GM23338 (cell line): ENCODE data around the gene ZSCAN5C. TPM values are rescaled to one million over a fixed set of nuclear protein-coding genes. Genes with fewer than 3 reads are reported as not detected.

Experiments used
- ATAC-seq: fragments of 200-7000 bp; cut with Tn5 transposase; 3 replicates; pipeline ENCODE4 v1.9.1; 2020
- DNase-seq: peaks from one replicate; pipeline ENCODE4 v3.0.0-alpha.2; 2015; ENCODE audit warnings: low spot score
- H2AFZ ChIP-seq: fragments of 200-600 bp; sonication (generic); 2 replicates; pipeline ENCODE4 v1.8.0; 2016; ENCODE audit warnings: antibody characterized with exemption, mild to moderate bottlenecking, moderate library complexity
- H3F3A ChIP-seq: fragments of 200-600 bp; sonication (generic); replicated peaks from 2 replicates; pipeline ENCODE4 v1.8.0; 2017; ENCODE audit warnings: antibody characterized with exemption, mixed run types, low read depth
- H3K27ac ChIP-seq: fragments of 200-600 bp; sonication (generic); 2 replicates; pipeline ENCODE4 v1.6.1; 2016; ENCODE audit warnings: low read depth
- H3K27me3 ChIP-seq: fragments of 200-600 bp; sonication (generic); 2 replicates; pipeline ENCODE4 v1.8.0; 2016; ENCODE audit warnings: mild to moderate bottlenecking, mixed run types, moderate library complexity; ENCODE audit not compliant: insufficient read depth
- H3K36me3 ChIP-seq: fragments of 200-600 bp; sonication (generic); 2 replicates; pipeline ENCODE4 v1.8.0; 2016; ENCODE audit warnings: mild to moderate bottlenecking; ENCODE audit not compliant: insufficient read depth
- H3K4me1 ChIP-seq: fragments of 200-600 bp; sonication (generic); 2 replicates; pipeline ENCODE4 v1.8.0; 2016; ENCODE audit warnings: mild to moderate bottlenecking, moderate library complexity; ENCODE audit not compliant: insufficient read depth
- H3K4me2 ChIP-seq: fragments of 200-600 bp; sonication (generic); 2 replicates; pipeline ENCODE4 v1.7.1; 2017; ENCODE audit warnings: mixed run types
- H3K4me3 ChIP-seq: fragments of 200-600 bp; sonication (generic); 2 replicates; pipeline ENCODE4 v1.6.1; 2016; ENCODE audit warnings: mixed run types
- H3K79me2 ChIP-seq: fragments of 200-600 bp; sonication (generic); replicated peaks from 2 replicates; pipeline ENCODE4 v1.8.0; 2017; ENCODE audit warnings: mild to moderate bottlenecking; ENCODE audit not compliant: insufficient read depth
- H3K9me2 ChIP-seq: fragments of 200-600 bp; sonication (generic); 2 replicates; pipeline ENCODE4 v1.8.0; 2017; ENCODE audit not compliant: insufficient read depth
- H4K20me1 ChIP-seq: fragments of 200-600 bp; sonication (generic); replicated peaks from 2 replicates; pipeline ENCODE4 v1.8.0; 2017; ENCODE audit warnings: mild to moderate bottlenecking; ENCODE audit not compliant: insufficient read depth
- H3K27ac Mint-ChIP-seq: 2 replicates; pipeline ENCODE4 v1.8.0; 2020; ENCODE audit warnings: inconsistent platforms, mild to moderate bottlenecking, moderate library complexity, mixed read lengths
- H3K27me3 Mint-ChIP-seq: 3 replicates; pipeline ENCODE4 v1.8.0; 2022; ENCODE audit warnings: low read depth, mild to moderate bottlenecking, moderate library complexity, mixed read lengths, inconsistent platforms; ENCODE audit not compliant: insufficient read depth, poor library complexity
- H3K36me3 Mint-ChIP-seq: 3 replicates; pipeline ENCODE4 v1.8.0; 2021; ENCODE audit warnings: low read depth, mild to moderate bottlenecking, inconsistent platforms, moderate library complexity, mixed read lengths
- H3K4me1 Mint-ChIP-seq: 3 replicates; pipeline ENCODE4 v1.8.0; 2020; ENCODE audit warnings: mild to moderate bottlenecking, inconsistent platforms, mixed read lengths
- H3K4me3 Mint-ChIP-seq: 3 replicates; pipeline ENCODE4 v1.8.0; 2021; ENCODE audit warnings: moderate library complexity, mild to moderate bottlenecking, inconsistent platforms, mixed read lengths
- H3K9me3 Mint-ChIP-seq: 3 replicates; pipeline ENCODE4 v1.8.0; 2020; ENCODE audit warnings: moderate library complexity, mild to moderate bottlenecking, inconsistent platforms, mixed read lengths
- CREB1 ChIP-seq: fragments of 250-450 bp; sonication (Bioruptor Pico); IDR thresholded peaks from 2 replicates; pipeline ENCODE4 v1.5.0; 2020; ENCODE audit warnings: low read depth, mild to moderate bottlenecking, moderate library complexity
- EZH2 ChIP-seq: fragments of 200-600 bp; sonication (generic); IDR thresholded peaks from one replicate; pipeline ENCODE4 v1.8.0; 2017; ENCODE audit warnings: antibody characterized with exemption, mild to moderate bottlenecking, low read depth; ENCODE audit not compliant: unreplicated experiment
- EZH2phosphoT487 ChIP-seq: fragments of 200-600 bp; sonication (generic); IDR thresholded peaks from one replicate; pipeline ENCODE4 v1.8.1; 2018; ENCODE audit warnings: antibody characterized with exemption; ENCODE audit not compliant: unreplicated experiment
- JUNB ChIP-seq: IDR thresholded peaks from one replicate; pipeline ENCODE4 v1.6.1; 2016; ENCODE audit warnings: antibody characterized with exemption; ENCODE audit not compliant: unreplicated experiment
- ZNF114 ChIP-seq: fragments of 250-450 bp; sonication (Bioruptor Pico); IDR thresholded peaks from 2 replicates; pipeline ENCODE4 v1.5.0; 2020; ENCODE audit warnings: mild to moderate bottlenecking, moderate library complexity
- ZNF331 ChIP-seq: fragments of 250-450 bp; sonication (Bioruptor Pico); IDR thresholded peaks from 2 replicates; pipeline ENCODE4 v1.5.0; 2020; ENCODE audit warnings: low read depth, mild to moderate bottlenecking, moderate library complexity
- ZNF462 ChIP-seq: fragments of 250-450 bp; sonication (Bioruptor Pico); IDR thresholded peaks from 2 replicates; pipeline ENCODE4 v1.5.0; 2020; ENCODE audit warnings: mild to moderate bottlenecking, moderate library complexity
- polyA plus RNA-seq: library from polyadenylated mRNA; unstranded; fragments of >200 nt; fragmentation: Nextera tagmentation; extraction: Ambion mirVana; gene quantifications from 2 replicates; pipeline ENCODE4 v1.2.1, GENCODE V29; 2016
- total RNA-seq: library from RNA; depleted of rRNA; stranded (reverse); fragments of >200 nt; shearing (Covaris generic); gene quantifications from 2 replicates; pipeline ENCODE4 v1.2.3, GENCODE V29; 2014
- TF ChIP-seq, protein P1 (sequence below), 2 experiments: fragments of 200-600 bp in 1 of 2; sonication (generic) in 1 of 2; conservative IDR thresholded peaks; 2 replicates each; pipeline versions ENCODE4 v1.5.1 to v1.6.1; 2016 to 2017; ENCODE audit warnings: antibody characterized with exemption in 2 of 2, low read depth in 2 of 2, mild to moderate bottlenecking in 2 of 2, moderate library complexity in 1 of 2
- TF ChIP-seq, protein P2 (sequence below): IDR thresholded peaks from one replicate; pipeline ENCODE4 v1.6.1; 2018; ENCODE audit warnings: antibody characterized with exemption; ENCODE audit not compliant: unreplicated experiment
- TF ChIP-seq, protein P3 (sequence below): IDR thresholded peaks from 2 replicates; pipeline ENCODE4 v1.6.1; 2016; ENCODE audit warnings: antibody characterized with exemption

The ZSCAN5C gene
- total and polyA plus RNA-seq, 2 experiments from 2014 or later = not detected

DNA sequence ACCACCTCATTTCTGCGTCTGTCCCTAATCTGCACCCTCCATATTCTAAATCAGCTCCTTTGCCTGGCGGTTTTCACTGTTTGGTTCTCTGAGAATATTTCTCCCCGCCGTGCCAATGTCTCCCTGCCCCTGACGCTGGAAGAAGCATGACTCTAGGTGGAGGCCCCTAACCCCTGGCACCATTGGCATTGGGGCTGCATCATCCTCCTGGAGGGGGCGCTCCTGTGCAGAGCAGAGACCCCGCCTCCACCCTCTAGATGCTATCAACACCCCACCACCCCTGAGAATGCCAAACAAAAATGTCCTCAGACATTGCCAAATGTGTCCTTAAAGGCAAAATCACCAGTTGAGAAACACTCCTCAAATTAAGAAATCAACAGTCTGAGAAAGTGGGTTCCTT lies 11.0 kb upstream of the ZSCAN5C start (continued):
- TF ChIP-seq, protein P1, sequence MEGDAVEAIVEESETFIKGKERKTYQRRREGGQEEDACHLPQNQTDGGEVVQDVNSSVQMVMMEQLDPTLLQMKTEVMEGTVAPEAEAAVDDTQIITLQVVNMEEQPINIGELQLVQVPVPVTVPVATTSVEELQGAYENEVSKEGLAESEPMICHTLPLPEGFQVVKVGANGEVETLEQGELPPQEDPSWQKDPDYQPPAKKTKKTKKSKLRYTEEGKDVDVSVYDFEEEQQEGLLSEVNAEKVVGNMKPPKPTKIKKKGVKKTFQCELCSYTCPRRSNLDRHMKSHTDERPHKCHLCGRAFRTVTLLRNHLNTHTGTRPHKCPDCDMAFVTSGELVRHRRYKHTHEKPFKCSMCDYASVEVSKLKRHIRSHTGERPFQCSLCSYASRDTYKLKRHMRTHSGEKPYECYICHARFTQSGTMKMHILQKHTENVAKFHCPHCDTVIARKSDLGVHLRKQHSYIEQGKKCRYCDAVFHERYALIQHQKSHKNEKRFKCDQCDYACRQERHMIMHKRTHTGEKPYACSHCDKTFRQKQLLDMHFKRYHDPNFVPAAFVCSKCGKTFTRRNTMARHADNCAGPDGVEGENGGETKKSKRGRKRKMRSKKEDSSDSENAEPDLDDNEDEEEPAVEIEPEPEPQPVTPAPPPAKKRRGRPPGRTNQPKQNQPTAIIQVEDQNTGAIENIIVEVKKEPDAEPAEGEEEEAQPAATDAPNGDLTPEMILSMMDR (conservative IDR thresholded peaks at IDR 0.05; ENCODE audit: low read depth in 2 of 2) = peak; percentile 56 to 60
- no peak for TF ChIP-seq EZH2

- Mint-ChIP-seq H3K9me3 (peaks cover 2% of the 10 kb centered on the region; the same call in 1 of the 3 replicates), H3K4me3 (no peak overlapping the region), H3K27me3 (peaks cover 12% of the 10 kb centered on the region), H3K36me3 (no peaks in the 10 kb centered on the region), H3K27ac (no peak overlapping the region), H3K4me1 (no peaks in the 10 kb centered on the region)
- Histone ChIP-seq H3K4me1 (no peaks in the 10 kb centered on the region), H3K4me2 (no peak overlapping the region), H3K4me3 (no peak overlapping the region), H3K27ac (no peak overlapping the region), H4K20me1 (no peaks in the 10 kb centered on the region), H3F3A (no peaks in the 10 kb centered on the region), H3K79me2 (no peaks in the 10 kb centered on the region), H2AFZ (no peak overlapping the region), H3K36me3 (no peaks in the 10 kb centered on the region), H3K27me3 (no peaks in the 10 kb centered on the region), H3K9me2 (no peaks in the 10 kb centered on the region)
- ATAC-seq (no peak), DNase-seq (no peak)
- TF ChIP-seq, protein P2, sequence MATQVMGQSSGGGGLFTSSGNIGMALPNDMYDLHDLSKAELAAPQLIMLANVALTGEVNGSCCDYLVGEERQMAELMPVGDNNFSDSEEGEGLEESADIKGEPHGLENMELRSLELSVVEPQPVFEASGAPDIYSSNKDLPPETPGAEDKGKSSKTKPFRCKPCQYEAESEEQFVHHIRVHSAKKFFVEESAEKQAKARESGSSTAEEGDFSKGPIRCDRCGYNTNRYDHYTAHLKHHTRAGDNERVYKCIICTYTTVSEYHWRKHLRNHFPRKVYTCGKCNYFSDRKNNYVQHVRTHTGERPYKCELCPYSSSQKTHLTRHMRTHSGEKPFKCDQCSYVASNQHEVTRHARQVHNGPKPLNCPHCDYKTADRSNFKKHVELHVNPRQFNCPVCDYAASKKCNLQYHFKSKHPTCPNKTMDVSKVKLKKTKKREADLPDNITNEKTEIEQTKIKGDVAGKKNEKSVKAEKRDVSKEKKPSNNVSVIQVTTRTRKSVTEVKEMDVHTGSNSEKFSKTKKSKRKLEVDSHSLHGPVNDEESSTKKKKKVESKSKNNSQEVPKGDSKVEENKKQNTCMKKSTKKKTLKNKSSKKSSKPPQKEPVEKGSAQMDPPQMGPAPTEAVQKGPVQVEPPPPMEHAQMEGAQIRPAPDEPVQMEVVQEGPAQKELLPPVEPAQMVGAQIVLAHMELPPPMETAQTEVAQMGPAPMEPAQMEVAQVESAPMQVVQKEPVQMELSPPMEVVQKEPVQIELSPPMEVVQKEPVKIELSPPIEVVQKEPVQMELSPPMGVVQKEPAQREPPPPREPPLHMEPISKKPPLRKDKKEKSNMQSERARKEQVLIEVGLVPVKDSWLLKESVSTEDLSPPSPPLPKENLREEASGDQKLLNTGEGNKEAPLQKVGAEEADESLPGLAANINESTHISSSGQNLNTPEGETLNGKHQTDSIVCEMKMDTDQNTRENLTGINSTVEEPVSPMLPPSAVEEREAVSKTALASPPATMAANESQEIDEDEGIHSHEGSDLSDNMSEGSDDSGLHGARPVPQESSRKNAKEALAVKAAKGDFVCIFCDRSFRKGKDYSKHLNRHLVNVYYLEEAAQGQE = no peak
- no peak for TF ChIP-seq EZH2
- TF ChIP-seq EZH2phosphoT487 = no peak
- no peak for TF ChIP-seq ZNF462 (CRISPR knock-in tag)
- TF ChIP-seq, protein P3, sequence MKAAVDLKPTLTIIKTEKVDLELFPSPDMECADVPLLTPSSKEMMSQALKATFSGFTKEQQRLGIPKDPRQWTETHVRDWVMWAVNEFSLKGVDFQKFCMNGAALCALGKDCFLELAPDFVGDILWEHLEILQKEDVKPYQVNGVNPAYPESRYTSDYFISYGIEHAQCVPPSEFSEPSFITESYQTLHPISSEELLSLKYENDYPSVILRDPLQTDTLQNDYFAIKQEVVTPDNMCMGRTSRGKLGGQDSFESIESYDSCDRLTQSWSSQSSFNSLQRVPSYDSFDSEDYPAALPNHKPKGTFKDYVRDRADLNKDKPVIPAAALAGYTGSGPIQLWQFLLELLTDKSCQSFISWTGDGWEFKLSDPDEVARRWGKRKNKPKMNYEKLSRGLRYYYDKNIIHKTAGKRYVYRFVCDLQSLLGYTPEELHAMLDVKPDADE = no peak
- TF ChIP-seq, protein P1 (conservative IDR thresholded peaks at IDR 0.05; ENCODE audit: low read depth in 2 of 2) = no peak
- no peak for TF ChIP-seq ZNF331 (CRISPR knock-in tag)
- no peak for TF ChIP-seq ZNF114
- TF ChIP-seq CREB1 (CRISPR knock-in tag) = no peak
- no peak for TF ChIP-seq JUNB
These were observed 10.4 kb upstream of the ZSCAN5C start for GRCh38 chr19:56191711-56192110.
